Chondrocyte (in vitro differentiated cells): ENCODE data around the gene NDUFB3. TPM values are rescaled to one million over a fixed set of nuclear protein-coding genes. Genes with fewer than 3 reads are reported as not detected.
A peak's percentile ranks its signal among the peaks of the same experiment; 100 is the strongest.

Experiments
- DNase-seq: peaks from one replicate; pipeline ENCODE4 v3.0.0; 2021; ENCODE audit warnings: mixed read lengths, low spot score
- H3K27ac Mint-ChIP-seq: one replicate; pipeline ENCODE4 v1.8.0; 2021; ENCODE audit warnings: mild to moderate bottlenecking, moderate library complexity, mixed read lengths; ENCODE audit not compliant: unreplicated experiment
- H3K27me3 Mint-ChIP-seq: 2 replicates; pipeline ENCODE4 v1.8.0; 2021; ENCODE audit warnings: low read depth, mixed read lengths
- H3K36me3 Mint-ChIP-seq: 2 replicates; pipeline ENCODE4 v1.8.0; 2021; ENCODE audit warnings: low read depth, mixed read lengths
- H3K4me1 Mint-ChIP-seq: 2 replicates; pipeline ENCODE4 v1.8.0; 2021; ENCODE audit warnings: low read depth, mild to moderate bottlenecking, mixed read lengths
- H3K4me3 Mint-ChIP-seq: one replicate; pipeline ENCODE4 v1.8.0; 2021; ENCODE audit warnings: mild to moderate bottlenecking, moderate library complexity, mixed read lengths; ENCODE audit not compliant: unreplicated experiment
- H3K9me3 Mint-ChIP-seq: 2 replicates; pipeline ENCODE4 v1.8.0; 2021; ENCODE audit warnings: low read depth, mixed read lengths
- total RNA-seq: library from RNA; stranded (reverse); gene quantifications from 3 replicates; pipeline ENCODE4 v1.2.1, GENCODE V29; 2021
- TF ChIP-seq, protein P1 (sequence below): fragments of 200-600 bp; sonication (generic); IDR thresholded peaks from 2 replicates; pipeline ENCODE4 v1.5.0; 2021; ENCODE audit warnings: antibody characterized with exemption, mild to moderate bottlenecking, moderate library complexity

The NDUFB3 gene
- total RNA-seq, 1 donor from 2014 or later = 66.2 TPM

DNA sequence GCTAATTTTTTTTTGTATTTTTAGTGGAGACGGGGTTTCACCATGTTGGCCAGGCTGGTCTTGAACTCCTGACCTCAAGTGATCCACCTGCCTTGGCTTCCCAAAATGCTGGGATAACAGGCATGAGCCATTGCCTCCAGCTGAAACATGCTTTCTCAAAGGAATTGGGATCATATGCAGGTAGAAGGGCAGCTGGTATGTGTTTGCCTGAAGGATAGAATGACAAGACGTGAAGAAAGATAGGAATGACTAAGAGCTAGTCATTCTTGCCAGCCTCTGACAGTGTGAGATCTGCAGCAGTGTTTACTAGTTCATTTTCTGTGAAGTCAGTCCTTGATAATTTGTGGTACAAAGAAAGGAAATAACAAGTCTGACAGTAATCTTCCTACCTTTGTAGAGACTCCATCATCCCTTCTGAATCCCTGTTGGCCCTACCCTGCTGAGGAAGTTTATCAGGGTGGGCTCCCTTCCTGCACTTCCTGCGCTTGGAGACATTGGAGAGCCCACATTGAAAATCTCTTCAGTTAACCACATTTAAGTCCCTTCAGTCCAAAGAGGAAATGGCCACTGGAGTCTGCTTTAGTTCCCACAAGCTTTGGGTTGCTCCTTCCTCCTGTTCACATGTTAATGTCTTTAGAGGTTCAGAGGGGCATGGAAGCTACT is 58.9 kb downstream of the NDUFB3 start:
- Mint-ChIP-seq H3K27ac (peak overlapping the region; percentile 81), H3K36me3 (peaks cover 4% of the 10 kb centered on the region), H3K4me3 (no peak overlapping the region), H3K9me3 (peaks cover 2% of the 10 kb centered on the region), H3K4me1 (peaks cover 48% of the 10 kb centered on the region), H3K27me3 (no peaks in the 10 kb centered on the region)
- no peak for DNase-seq
- TF ChIP-seq, protein P1, sequence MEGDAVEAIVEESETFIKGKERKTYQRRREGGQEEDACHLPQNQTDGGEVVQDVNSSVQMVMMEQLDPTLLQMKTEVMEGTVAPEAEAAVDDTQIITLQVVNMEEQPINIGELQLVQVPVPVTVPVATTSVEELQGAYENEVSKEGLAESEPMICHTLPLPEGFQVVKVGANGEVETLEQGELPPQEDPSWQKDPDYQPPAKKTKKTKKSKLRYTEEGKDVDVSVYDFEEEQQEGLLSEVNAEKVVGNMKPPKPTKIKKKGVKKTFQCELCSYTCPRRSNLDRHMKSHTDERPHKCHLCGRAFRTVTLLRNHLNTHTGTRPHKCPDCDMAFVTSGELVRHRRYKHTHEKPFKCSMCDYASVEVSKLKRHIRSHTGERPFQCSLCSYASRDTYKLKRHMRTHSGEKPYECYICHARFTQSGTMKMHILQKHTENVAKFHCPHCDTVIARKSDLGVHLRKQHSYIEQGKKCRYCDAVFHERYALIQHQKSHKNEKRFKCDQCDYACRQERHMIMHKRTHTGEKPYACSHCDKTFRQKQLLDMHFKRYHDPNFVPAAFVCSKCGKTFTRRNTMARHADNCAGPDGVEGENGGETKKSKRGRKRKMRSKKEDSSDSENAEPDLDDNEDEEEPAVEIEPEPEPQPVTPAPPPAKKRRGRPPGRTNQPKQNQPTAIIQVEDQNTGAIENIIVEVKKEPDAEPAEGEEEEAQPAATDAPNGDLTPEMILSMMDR = no peak

DNA sequence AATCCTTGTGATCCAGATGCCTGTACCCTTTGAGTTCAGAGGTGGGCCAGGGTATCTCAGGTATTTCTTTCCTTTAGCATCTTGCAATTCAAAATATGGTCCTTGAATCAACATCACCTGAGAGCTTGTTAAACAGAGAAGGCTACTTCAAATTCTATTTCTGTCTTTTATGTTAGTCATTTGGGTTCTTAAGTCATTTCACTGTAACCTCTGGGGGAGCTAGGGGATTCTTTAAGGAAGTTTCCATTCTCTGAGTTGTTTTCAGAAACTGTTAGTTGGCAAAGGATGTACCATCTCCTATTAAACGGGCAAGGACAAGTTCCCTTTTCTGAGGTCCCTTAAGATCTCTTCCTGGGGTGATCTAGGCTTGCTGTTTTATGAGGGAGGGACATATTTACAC is 60.7 kb downstream of the NDUFB3 start:
- Mint-ChIP-seq H3K9me3 (peaks cover 2% of the 10 kb centered on the region), H3K4me3 (no peak overlapping the region), H3K27ac (no peak overlapping the region), H3K36me3 (peaks cover 8% of the 10 kb centered on the region), H3K4me1 (peaks cover 32% of the 10 kb centered on the region), H3K27me3 (no peaks in the 10 kb centered on the region)
- DNase-seq = no peak
- TF ChIP-seq, protein P1 = no peak

Other genes with a start within 250 kb of the NDUFB3 start
- 46.7 to 66.0 TPM (median 58.4 TPM) in 3 replicates for gene CLK1, start 207.3 kb upstream of the NDUFB3 start, total RNA-seq
- gene PPIL3, start 182.9 kb upstream of the NDUFB3 start, total RNA-seq = 34.8 to 41.2 TPM (median 37.1 TPM) in 3 replicates
- 14.8 to 22.2 TPM (median 17.5 TPM) in 3 replicates for gene NIF3L1, start 182.6 kb upstream of the NDUFB3 start, total RNA-seq
- 19.2 to 35.6 TPM (median 19.8 TPM) in 3 replicates for gene ORC2, start 108.3 kb upstream of the NDUFB3 start, total RNA-seq
- gene HYCC2, start 330 bp upstream of the NDUFB3 start, total RNA-seq = 12.0 to 18.0 TPM (median 13.4 TPM) in 3 replicates
- gene CFLAR, start 44.2 kb downstream of the NDUFB3 start, total RNA-seq = 29.0 to 38.3 TPM (median 35.8 TPM) in 3 replicates
- 0.05 to 0.15 TPM in 2 of 3 replicates, not detected in the other for gene CASP10, start 111.1 kb downstream of the NDUFB3 start, total RNA-seq
- 3.0 to 7.6 TPM (median 4.0 TPM) in 3 replicates for gene CASP8, start 188.5 kb downstream of the NDUFB3 start, total RNA-seq